Measurements from ENCODE around the gene DRG2. TPM values are rescaled to one million over a fixed set of nuclear protein-coding genes. Genes with fewer than 3 reads are reported as not detected.

Gene DRG2
- total RNA-seq, 4 donors from 2014 or later = 27.4 to 43.7 (median 33.9) TPM

DNA sequence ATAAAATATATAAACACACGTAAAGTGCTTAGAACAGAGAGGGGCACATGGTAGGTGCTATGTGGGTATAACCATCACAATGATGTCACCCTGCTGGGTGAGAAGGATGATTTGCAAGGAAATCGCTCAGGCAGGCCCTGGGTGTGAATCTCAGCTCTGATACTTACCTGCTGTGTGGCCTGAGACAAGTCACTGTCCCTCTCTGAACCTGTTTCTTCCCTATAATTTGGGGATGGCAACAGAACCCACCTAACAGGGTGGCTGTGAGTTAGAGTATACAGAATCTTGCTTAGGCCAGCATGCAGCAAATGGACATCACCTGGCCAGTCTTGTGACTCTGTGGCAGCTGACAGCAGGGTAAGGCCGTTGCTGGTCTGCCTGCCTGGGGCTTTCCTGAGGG, 59.2 kb downstream of the DRG2 start:
- H3K4me3 ChIP-seq = no peak overlapping the region
- H3K27me3 ChIP-seq = peaks cover 25% of the 10 kb centered on the region
- TF ChIP-seq CTCF (IDR thresholded peaks at IDR 0.05) (no peak), POLR2AphosphoS5 (IDR thresholded peaks at IDR 0.05) (no peak), EP300 (IDR thresholded peaks at IDR 0.05) (no peak), POLR2A (IDR thresholded peaks at IDR 0.05) (no peak)
- 65 to 83% methylated on average over 1 to 2 of the region's 3 CpGs for WGBS, 2 donors (ENCODE audit: low coverage in 1 of 2)
- no peak for ATAC-seq
- no peaks in the 10 kb centered on the region for H3K9me3 ChIP-seq
- H3K4me1 ChIP-seq = peaks cover 0 to 3% (median 0%) of the 10 kb centered on the region in 3 donors
- H3K36me3 ChIP-seq = peaks cover 0 to 8% of the 10 kb centered on the region in 2 donors
- no peak overlapping the region for H3K27ac ChIP-seq

GRCh38 chr17:18148586-18148985, 60.8 kb downstream of the DRG2 start:
- WGBS, 2 donors (ENCODE audit: low coverage in 1 of 2) = no CpG with 5 or more reads among the region's 7 CpGs
- Histone ChIP-seq H3K36me3 (peaks cover 0 to 8% of the 10 kb centered on the region in 2 donors), H3K4me3 (no peak overlapping the region), H3K27ac (no peak overlapping the region), H3K9me3 (no peaks in the 10 kb centered on the region), H3K4me1 (peaks cover 0 to 19% (median 0%) of the 10 kb centered on the region in 3 donors), H3K27me3 (peaks cover 9% of the 10 kb centered on the region)
- no peak for ATAC-seq
- TF ChIP-seq EP300 (IDR thresholded peaks at IDR 0.05) (no peak), POLR2AphosphoS5 (IDR thresholded peaks at IDR 0.05) (no peak), CTCF (IDR thresholded peaks at IDR 0.05) (no peak), POLR2A (IDR thresholded peaks at IDR 0.05) (no peak)

DNA sequence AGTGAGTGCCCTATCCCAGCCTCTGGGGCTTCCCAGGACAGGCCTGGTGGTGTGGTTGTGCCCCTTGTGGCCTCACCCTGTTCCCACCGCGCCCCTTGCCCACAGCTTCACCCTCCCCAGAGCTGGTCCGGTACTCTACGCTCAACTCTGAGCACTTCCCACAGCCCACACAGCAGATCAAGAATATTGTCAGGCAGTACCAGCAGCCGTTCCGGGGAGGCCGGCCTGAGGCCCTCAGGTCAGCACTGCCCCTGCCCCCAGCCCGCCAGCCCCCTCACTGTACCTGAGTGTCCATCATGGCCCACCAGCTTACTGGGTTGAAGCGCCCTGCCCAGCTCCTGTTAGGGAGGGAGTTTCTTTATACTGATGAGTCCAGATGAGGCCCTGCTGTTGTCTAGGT, 63.5 kb downstream of the DRG2 start:
- Histone ChIP-seq H3K27me3 (no peaks in the 10 kb centered on the region), H3K4me3 (no peak overlapping the region), H3K4me1 (peaks cover 0 to 30% (median 0%) of the 10 kb centered on the region in 3 donors), H3K36me3 (peaks cover 0 to 8% of the 10 kb centered on the region in 2 donors), H3K9me3 (no peaks in the 10 kb centered on the region), H3K27ac (no peak overlapping the region)
- no peak for TF ChIP-seq POLR2A (IDR thresholded peaks at IDR 0.05)
- TF ChIP-seq EP300 (IDR thresholded peaks at IDR 0.05) = no peak
- TF ChIP-seq POLR2AphosphoS5 (IDR thresholded peaks at IDR 0.05) = no peak
- no peak for TF ChIP-seq CTCF (IDR thresholded peaks at IDR 0.05)
- WGBS, 2 donors (ENCODE audit: low coverage in 1 of 2) = 76% methylated on average over 3 of the region's 9 CpGs; no CpG with 5 or more reads in 1 of the 2 donors
- no peak for ATAC-seq

- H3K27me3 ChIP-seq = no peaks in the 10 kb centered on the region
- H3K27ac ChIP-seq = peak overlapping the region in 1 of 4 donors; percentile 10
- WGBS, 2 donors (ENCODE audit: low coverage in 1 of 2) = 87% methylated on average over 3 of the region's 14 CpGs; no CpG with 5 or more reads in 1 of the 2 donors
- peaks cover 0 to 47% (median 6%) of the 10 kb centered on the region in 3 donors for H3K4me1 ChIP-seq
- TF ChIP-seq POLR2A (IDR thresholded peaks at IDR 0.05) (no peak), POLR2AphosphoS5 (IDR thresholded peaks at IDR 0.05) (no peak), CTCF (IDR thresholded peaks at IDR 0.05) (no peak), EP300 (IDR thresholded peaks at IDR 0.05) (no peak)
- H3K4me3 ChIP-seq = no peak overlapping the region
- H3K36me3 ChIP-seq = peaks cover 0 to 5% of the 10 kb centered on the region in 2 donors
- no peaks in the 10 kb centered on the region for H3K9me3 ChIP-seq
- ATAC-seq = no peak
Measured at GRCh38 chr17:18155179-18155578, 67.4 kb downstream of the DRG2 start.

DNA sequence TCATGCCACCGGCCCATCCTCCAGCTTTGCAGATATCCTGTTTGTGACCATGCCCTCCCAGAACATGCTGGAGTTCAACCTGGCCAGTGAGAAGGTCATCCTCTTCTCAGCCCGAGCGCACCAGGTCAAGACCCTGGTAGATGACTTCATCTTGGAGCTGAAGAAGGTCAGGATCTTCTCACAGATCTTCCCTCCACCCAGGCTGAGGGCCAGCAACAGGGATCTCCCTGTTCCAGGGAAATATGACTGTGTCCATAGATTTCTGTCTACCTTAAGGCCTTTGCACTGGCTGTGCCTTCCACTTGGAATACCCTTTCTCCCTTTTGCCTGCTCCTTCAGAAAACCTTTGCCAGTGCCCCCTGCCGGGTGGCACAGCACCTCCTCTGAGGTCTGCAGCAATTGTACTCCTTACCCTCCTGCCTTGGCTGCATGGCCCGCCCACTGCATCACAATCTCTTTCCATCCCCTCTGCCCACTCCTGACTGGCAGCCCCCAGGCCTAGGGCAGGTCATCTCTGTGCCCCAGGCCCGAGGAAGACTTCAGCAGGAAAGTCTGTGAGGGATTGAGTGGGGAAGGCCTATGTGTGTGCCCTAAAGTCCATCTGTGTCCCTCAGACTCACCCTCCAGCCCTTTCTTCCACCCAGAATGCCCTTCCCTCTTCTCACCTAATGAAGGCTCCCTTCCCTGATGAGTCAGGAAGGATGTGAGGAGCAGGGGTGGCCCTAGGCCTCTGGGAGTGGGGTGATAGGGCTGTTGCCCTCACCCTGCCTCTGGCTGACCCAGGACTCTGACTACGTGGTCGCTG, 68.6 kb downstream of the DRG2 start:
- Histone ChIP-seq H3K4me3 (no peak overlapping the region), H3K36me3 (no peaks in the 10 kb centered on the region), H3K9me3 (no peaks in the 10 kb centered on the region), H3K27ac (peak overlapping the region in 2 of 4 donors; percentile 10 to 63), H3K27me3 (no peaks in the 10 kb centered on the region), H3K4me1 (peaks cover 0 to 47% (median 6%) of the 10 kb centered on the region in 3 donors)
- 60 to 64% methylated on average over 1 to 5 of the region's 8 CpGs for WGBS, 2 donors (ENCODE audit: low coverage in 1 of 2)
- ATAC-seq = no peak
- TF ChIP-seq POLR2AphosphoS5 (IDR thresholded peaks at IDR 0.05) = no peak
- no peak for TF ChIP-seq POLR2A (IDR thresholded peaks at IDR 0.05)
- TF ChIP-seq CTCF (IDR thresholded peaks at IDR 0.05) = no peak
- TF ChIP-seq EP300 (IDR thresholded peaks at IDR 0.05) = no peak
